Stimulated activated CD8-positive, alpha-beta memory T cell treated with anti-CD3 and anti-CD28 coated beads, Interleukin-2, amount 100 ng/mL, for 1 hour (primary cell): ENCODE data around the gene PERM1.

Experiments
- DNase-seq, 2 donors: peaks; one replicate each; pipeline ENCODE4 v3.0.0-alpha.2; 2020; ENCODE audit warnings: low read depth in 2 of 2

PERM1 gene

DNA sequence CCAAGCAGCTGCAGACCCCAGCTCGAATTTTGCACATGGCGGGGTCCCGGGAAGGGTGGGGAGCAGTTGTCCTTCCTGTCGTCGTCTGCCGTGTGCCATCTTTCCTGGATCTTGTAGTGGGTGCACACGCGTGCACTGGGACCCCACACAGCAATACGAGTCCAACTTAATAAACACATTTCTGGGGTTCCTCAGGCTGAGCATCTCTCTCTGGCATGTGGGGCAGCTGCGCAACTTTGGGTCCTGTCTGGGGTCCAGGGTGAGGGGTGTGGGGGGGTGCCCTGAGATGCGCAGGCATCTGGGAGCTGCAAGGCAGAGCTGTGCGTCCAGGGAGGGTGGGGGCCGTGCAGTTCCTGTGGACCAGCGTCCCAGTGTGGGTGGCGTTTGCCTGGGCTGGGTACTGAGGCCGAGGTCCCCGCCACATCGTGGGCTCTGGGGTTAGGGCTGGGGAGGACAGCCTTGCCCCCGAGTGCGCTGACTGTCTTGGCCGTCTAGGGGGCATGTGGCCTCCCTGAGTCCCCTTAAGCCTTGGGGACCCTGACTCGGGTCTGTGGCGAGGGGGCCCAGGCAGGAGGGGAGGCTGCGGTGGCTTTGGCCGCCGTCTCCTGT, 16.3 kb downstream of the PERM1 start:
- DNase-seq, result no peak

DNA sequence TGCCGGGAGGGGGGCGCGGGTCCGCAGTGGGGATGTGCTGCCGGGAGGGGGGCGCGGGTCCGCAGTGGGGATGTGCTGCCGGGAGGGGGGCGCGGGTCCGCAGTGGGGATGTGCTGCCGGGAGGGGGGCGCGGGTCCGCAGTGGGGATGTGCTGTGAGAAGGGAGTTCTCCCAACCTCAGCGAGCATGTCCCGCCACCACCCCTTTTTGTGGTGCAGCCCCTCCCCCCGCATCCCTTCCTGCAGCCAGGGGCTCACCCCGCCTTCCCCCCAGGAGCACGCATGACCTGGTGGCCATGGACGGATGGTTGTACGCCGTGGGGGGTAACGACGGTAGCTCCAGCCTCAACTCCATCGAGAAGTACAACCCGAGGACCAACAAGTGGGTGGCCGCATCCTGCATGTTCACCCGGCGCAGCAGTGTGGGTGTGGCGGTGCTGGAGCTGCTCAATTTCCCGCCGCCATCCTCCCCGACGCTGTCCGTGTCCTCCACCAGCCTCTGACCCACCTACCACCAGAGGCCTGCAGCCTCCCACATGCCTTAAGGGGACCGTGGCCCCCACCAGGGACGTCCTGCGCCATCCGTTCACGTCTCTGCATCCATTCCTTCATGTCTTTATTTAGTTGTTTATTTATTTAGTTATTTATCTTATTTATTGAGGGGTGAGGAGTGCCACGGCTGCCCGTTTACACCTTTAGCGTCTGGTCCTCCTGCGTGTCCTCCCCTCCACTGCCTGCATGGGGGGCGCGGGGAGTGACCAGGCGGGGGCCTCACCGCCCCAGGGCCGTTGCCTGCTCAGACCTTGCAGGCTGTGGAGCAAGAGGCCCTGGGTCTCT, 17.0 kb downstream of the PERM1 start:
- no peak for DNase-seq

DNA sequence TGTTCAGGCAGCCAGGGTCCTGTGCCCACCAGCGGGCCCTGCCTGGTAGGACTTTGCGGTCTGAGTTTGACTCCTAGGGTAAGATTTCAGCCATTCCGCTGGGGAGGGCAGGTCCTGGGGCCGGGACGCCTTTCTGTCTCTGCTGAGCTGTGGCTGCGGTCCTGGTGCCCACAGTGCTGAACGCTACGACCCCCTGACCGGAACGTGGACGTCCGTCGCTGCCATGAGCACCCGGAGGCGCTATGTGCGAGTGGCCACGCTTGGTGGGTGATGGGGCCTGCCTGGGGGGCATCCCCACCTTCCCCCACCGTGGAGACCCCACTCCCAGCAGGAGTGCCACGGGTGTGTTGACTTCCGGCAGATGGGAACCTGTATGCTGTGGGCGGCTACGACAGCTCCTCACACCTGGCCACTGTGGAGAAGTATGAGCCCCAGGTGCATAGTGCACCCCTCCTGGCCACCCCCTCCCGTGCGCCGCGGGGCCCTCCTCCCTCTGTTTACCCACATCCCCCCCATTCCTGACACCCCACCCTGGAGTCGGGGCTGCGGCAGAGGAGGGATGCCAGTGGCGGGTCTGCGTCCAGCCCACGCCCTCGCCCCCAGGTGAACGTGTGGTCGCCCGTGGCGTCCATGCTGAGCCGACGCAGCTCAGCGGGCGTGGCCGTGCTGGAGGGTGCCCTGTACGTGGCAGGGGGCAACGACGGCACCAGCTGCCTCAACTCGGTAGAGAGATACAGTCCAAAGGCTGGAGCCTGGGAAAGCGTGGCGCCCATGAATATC, 18.0 kb downstream of the PERM1 start:
- no peak for DNase-seq

DNA sequence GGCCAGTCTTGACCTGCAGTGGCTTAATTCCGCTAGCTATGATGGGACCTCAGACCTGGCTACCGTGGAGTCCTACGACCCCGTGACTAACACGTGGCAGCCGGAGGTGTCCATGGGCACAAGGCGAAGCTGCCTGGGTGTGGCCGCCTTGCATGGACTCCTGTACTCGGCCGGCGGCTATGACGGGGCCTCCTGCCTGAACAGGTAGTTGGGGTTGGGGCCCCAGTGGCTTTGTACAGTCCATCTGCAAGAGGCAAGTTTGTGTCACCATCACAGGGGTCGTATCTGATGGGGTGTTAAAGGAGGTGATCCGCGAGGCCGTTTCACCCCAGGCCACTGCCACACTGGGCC, 18.6 kb downstream of the PERM1 start:
- DNase-seq, result no peak

DNA sequence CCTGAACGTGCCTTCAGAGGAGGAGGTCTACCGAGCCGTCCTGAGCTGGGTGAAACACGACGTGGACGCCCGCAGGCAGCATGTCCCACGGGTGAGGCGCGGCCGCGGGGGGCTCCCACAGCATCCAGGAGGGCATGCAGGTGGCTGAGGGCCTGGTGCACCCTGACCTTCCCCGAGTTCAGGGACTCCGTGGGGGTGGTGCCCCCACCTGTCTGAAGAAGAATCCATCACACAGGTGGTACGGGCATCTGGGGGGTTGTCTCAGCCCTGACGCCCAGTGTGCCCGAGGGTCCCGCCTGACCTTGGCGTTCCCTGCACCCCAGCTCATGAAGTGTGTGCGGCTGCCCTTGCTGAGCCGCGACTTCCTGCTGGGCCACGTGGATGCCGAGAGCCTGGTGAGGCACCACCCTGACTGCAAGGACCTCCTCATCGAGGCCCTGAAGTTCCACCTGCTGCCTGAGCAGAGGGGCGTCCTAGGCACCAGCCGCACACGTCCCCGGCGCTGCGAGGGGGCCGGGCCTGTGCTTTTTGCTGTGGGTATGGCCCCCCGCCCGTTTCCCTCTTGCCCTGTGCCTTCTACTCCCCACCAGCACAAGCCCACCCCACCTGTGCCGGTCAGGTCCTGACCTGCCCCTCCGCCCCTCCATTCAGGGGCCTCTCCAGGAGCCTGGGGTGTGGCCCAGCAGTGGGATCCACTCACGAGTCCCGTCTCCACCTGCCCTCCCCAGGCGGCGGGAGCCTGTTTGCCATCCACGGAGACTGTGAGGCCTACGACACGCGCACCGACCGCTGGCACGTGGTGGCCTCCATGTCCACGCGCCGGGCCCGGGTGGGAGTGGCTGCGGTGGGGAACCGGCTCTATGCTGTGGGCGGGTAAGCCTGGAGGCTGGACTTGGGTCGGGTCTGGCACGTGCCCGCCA, 19.3 kb downstream of the PERM1 start:
- no peak for DNase-seq

DNA sequence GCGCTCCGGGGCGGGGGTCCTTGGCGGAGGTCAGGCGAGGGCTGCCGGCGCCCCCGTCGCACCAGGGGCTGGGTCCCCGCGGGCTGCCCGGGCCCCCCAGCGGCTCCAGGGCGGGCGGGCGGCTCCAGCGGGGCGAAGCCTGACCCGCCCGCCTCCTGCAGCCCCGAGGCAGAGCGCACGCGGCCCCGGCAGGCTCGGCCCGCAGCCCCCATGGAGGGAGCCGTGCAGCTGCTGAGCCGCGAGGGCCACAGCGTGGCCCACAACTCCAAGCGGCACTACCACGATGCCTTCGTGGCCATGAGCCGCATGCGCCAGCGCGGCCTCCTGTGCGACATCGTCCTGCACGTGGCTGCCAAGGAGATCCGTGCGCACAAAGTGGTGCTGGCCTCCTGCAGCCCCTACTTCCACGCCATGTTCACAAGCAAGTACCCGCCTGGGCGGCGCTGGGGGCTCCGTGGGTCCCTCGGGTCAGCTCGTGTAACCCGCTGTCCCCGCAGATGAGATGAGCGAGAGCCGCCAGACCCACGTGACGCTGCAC, 20.7 kb downstream of the PERM1 start:
- no peak for DNase-seq

DNA sequence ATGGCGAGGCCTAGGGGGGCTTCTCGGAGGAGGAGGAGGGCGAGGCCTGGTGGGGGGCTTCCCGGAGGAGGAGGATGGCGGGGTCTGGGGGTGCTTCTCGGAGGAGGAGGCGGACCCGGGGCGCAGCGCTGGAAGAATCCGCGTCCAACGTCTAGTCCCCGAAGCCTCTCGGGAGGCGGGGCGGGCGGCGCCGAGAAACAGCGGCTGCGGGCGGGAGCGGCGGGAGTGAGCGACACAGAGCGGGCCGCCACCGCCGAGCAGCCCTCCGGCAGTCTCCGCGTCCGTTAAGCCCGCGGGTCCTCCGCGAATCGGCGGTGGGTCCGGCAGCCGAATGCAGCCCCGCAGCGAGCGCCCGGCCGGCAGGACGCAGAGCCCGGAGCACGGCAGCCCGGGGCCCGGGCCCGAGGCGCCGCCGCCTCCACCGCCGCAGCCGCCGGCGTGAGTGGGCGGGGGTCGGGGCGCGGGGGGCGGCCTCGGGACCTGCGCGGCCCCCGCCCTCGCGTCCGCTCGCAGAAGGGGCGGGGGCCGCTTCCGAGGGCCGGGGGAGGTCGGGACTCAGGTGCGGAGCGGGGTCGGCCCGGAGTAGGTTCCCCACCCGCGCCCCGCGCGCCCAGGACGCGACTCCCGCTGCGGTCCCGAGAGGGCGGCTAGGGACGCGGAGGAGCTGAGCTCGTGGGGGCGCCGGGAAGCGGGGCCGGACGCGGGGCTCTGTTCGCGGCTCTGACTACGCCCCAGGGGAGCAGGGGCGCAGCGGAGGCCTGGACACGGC, 21.3 kb downstream of the PERM1 start, which contains the start of gene KLHL17:
Gene KLHL17, plus strand, starts transcription at position 222 of the 769 bp plus-strand sequence. Its CDS starts 110 bp downstream, at position 332.
- DNase-seq, result peak; percentile 34 to 64

DNA sequence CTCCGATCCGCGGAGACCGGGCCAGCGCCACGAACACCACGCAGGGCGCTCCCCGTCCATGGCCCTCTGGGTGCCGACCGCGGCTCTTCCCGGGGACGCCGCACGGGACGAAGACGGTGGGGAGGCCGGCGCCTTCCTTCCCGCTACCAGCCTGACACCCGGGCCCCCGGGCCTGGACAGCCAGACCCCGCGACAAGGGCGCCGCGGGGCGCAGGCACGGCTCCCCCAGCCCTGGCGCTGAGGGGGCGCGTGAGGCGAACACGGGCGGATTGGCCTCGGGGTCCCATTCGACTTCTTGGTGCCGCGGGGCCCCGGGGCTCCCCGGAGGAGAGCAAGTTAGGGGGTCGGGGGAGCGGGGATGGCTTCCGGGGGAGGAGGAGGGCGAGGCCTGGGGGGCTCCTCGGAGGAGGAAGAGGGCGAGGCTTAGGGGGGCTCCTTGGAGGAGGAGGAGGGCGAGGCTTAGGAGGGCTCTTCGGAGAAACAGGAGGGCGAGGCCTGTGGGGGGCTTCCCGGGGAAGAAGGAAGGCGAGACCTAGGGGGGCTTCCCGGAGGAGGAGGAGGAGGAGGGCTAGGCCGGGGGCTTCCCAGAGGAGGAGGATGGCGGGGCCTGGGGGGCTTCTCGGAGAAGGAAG, 22.0 kb downstream of the PERM1 start:
- no peak for DNase-seq

DNA sequence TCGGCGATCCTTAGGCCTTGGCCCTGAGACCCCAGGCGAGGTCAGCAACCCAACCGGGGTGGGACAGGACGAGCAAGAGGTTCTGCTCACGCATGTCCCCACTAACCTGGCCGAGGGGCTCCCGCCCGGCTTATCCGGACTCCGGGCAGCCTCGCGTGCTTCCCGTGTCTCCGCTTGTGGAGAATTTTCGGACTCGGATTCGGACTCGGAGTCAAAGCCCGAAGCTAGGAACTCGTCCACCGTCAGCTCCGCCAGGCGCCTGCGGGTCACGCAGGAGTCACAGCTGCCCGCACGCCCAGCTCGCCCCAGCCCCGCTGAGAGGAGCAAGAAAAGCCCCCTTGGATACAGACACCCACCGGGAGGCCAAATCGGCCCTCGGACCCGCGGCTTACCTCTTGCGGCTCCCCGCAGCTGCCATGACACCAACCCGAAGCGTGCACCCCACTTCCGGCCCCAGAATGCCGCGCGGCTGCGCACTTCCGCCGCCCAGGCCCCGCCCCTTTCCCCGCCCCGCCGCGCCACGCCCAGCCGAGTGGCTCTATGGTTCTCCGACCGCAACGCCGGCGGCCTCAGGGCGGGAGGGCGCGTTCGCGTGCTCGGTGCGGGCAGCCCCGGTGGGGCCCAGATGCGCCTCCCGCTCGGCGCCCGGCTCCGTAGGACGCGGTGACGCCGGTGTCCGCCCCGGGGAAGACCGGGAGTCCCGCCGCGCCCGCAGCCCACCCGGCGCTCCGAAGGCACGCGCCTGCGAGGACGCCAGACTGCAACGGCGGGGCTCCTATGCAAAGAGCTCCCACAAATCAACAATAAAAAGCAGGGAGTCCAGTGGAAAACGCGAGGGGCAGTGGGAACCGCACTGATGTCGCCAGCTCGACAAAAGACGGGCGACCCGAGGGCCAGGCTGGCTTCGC, 22.8 kb downstream of the PERM1 start, which contains the start of gene NOC2L:
Gene NOC2L, minus strand, starts transcription at position 434 of the 908 bp plus-strand sequence. Its CDS starts 16 bp downstream, at position 418.
- peak; percentile 95 to 98 for DNase-seq

DNA sequence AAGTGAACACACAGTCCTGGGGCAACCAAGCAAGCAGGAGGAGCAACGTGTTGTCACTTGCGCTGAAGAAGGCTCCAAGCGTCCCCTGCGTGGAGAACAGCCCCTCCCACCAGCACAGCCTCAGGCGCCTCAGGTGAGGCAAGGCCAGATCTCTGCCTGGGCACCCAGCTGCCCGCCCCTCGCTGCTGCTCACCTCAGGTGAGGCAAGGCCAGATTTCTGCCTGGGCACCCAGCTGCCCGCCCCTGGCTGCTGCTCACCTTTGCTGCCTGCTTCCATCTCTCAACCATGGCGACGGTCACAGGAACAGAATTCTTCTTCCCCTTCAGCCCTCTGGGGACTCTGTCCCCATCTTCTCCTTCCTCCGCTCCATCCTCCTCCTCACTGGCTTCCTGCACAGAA, 25.3 kb downstream of the PERM1 start:
- DNase-seq, result no peak

DNA sequence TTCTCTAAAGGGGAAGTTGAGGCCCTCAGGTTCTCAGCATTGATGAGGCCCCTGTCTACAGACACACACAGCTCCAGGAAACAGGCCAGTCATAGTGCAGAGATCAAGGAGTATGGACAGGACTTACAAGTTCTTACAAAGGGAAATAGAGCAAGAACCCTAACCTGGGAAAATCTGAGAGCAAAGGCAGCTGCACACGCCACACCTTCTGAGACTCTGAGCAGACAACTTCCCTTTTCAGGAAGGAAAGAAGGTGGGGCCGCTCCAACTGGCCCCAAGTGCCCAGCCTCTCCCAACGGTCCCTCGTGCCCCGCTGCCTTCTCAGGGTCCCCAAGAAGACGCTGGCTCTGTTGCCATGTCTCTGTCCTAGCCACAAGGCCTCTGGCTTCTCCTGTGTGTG, 26.4 kb downstream of the PERM1 start:
- no peak for DNase-seq

DNA sequence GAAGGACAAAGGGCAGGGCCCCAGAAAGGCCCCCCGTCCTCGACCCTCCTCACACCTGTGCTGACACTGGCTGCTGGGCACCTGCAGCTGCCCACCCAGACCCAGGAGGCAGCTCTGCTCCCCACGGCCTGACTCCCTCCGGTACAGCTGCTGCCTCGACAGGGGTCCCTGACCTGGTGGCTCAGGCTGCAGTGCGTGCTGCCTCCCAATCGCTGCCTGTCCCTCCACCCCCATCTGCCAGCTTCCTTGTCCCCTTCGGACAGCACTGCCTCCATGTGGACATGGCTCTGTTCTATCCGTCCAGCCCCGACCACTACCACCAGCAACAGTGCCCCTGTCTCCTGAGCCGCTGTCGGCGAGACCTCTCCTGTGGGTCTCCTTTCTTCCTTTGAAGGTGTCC, 27.0 kb downstream of the PERM1 start:
- DNase-seq, result no peak

DNA sequence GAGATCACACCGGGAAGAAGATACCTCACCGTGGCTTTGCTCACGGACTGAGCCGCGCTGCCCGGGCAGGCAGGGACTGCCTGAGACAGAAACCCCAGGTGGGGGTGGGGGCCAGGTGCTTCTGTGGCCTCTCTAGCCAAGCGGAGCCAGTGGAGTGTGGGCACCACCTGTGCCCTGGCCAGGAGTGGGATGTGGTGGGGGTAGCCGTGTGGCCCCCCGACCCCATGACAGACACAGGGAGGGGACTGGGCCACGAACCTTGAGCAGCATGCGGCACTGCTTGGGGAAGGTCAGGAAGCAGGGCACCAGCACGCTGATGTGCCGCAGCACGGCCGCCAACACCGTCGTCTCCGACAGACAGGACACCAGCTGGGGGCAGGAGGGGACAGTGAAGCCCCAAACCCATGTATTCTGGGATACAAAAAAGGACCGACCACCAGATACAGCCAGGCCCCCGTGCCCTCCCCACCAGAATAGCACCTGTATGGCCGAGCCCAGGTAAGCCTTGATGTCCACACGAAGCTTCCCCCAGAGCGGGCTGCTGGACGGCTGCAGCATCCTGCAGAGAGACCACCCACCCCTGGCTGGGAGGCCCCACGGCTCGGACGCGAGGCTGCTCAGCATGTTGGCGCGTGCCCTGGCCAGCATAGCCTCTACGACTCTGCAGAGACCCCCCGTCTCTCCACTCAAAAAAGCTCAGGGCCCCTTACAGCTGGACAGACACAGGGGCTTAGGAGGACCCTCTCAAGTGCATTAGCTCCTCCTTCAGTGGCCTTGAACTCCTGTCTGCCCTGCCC, 28.2 kb downstream of the PERM1 start:
- DNase-seq, result no peak

DNA sequence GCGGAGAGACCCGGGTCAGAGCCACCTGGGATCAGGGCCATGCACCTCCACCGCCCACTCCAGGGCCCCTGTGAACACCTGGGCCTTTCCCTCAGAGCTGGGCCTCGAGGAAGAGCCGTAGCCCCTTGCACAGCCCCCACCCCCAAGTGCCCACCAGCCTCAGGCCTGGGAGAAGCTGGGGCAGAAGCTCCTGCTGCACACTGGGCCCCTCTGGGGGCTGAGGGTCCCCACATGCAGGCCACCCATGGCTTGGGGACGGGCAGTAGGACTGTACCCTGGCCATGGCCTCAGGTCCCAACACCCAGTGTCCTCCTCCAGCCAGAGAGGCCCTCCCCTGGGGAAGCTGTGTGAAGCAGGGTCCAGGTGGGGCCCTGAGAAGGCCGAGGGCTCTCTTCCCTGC, 29.3 kb downstream of the PERM1 start:
- no peak for DNase-seq

DNA sequence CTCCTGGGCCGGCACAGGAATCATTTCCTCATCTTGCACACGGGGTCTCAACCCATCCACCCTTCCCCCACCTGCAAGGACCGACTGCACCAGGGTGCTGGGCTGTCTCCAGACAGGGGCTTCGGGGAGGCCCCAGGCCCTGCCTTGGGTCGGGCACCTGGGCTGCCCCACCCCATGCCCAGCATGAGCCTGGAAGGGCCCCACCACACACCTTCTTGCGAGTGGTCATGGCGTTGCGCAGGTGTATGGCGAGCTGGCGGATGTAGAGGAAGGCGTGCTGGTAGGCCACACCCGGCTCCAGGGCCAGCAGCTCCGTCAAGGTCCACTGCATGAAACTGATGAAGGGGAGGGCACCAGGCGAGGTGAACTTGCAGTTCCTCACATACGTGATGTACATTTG, 29.7 kb downstream of the PERM1 start:
- no peak for DNase-seq

DNA sequence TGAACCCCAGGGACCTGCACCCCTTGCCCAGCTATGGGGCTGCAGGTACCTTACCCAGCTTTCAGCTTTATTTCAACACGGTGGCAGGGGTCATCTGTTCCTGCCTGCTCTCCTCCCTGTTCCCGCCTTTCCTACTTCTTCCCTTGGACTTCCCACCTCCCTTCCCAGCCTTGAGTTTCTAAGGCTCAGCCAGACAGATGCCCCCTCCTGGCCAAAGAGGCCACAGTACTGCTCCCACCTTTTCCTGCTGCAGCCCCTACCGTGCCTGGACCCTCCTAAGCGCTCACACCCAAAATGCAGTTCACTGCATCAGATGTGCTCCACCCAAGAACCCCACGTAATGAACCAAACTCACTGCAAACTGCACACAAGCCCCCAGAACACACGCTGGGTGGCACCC, 30.5 kb downstream of the PERM1 start:
- no peak for DNase-seq

DNA sequence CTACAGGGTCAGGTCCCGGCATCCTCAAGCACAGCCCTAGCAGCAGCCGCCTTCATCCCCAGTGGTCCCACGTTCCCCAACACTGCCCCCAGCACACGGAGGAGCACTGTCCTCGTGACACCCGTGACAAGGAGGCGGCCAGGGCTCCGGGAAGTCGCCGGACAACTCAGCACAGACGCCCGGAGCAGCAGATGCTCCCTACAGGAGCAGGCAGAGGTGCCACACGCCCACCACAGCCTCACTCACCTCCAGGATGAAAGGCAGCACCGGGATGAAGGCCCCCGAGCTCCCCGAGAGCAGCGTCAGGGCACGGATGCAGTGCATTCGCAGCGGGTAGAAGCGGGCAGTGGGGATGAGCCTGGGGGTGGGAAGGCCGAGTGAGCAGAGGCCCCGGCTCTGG, 31.0 kb downstream of the PERM1 start:
- DNase-seq, result no peak

DNA sequence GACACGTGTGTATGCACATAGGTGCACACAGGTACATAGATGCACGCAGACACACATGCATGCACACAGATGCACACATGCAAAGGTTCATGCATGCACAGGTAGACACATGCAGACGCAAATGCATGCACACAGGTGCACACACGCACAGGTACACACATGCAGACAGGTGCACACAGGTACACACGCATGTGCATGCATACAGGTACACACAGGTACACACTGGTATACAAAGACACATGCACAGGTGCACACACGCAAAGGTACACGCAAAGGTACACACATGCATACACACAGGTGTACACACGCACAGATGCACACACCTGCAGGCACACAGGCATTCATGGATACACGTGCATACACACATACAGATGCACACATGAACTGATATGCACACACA, 31.6 kb downstream of the PERM1 start:
- DNase-seq, result no peak
